HG02840 (cell line): ENCODE data around the gene PLCG2.

ENCODE experiments used
- ATAC-seq: cut with Tn5 transposase; IDR thresholded peaks from one replicate; pipeline ENCODE4 v1.9.1; 2021; ENCODE audit warnings: mild to moderate bottlenecking, moderate library complexity, moderate number of reproducible peaks; ENCODE audit not compliant: unreplicated experiment, low FRiP score

The PLCG2 gene

GRCh38 chr16:81902025-81902424 is 122.9 kb downstream of the PLCG2 start:
- ATAC-seq = no peak

GRCh38 chr16:81904320-81904719 is 125.2 kb downstream of the PLCG2 start:
- no peak for ATAC-seq

GRCh38 chr16:81905277-81905676 is 126.2 kb downstream of the PLCG2 start:
- no peak for ATAC-seq

- ATAC-seq = no peak
Measured at GRCh38 chr16:81907681-81908080, 128.6 kb downstream of the PLCG2 start.

GRCh38 chr16:81908466-81909262 is 129.6 kb downstream of the PLCG2 start:
- no peak for ATAC-seq

- no peak for ATAC-seq
Measured at GRCh38 chr16:81910366-81910885, 131.3 kb downstream of the PLCG2 start.

- no peak for ATAC-seq
Measured at GRCh38 chr16:81912395-81912794, 133.3 kb downstream of the PLCG2 start.

- no peak for ATAC-seq
Measured at GRCh38 chr16:81913222-81913621, 134.1 kb downstream of the PLCG2 start.

- no peak for ATAC-seq
Measured at GRCh38 chr16:81917375-81917774, 138.3 kb downstream of the PLCG2 start.

GRCh38 chr16:81918927-81919326 is 139.8 kb downstream of the PLCG2 start:
- no peak for ATAC-seq

- ATAC-seq = no peak
Measured at GRCh38 chr16:81920498-81920897, 141.4 kb downstream of the PLCG2 start.

GRCh38 chr16:81921085-81921814 is 142.2 kb downstream of the PLCG2 start:
- no peak for ATAC-seq

- no peak for ATAC-seq
Measured at GRCh38 chr16:81921843-81922584, 142.9 kb downstream of the PLCG2 start.

- no peak for ATAC-seq
Measured at GRCh38 chr16:81923296-81923695, 144.2 kb downstream of the PLCG2 start.

- ATAC-seq = no peak
Measured at GRCh38 chr16:81925016-81925415, 145.9 kb downstream of the PLCG2 start.

- ATAC-seq = no peak
Measured at GRCh38 chr16:81926036-81926435, 146.9 kb downstream of the PLCG2 start.

- ATAC-seq = no peak
Measured at GRCh38 chr16:81927561-81928185, 148.6 kb downstream of the PLCG2 start.

GRCh38 chr16:81928271-81928918 is 149.3 kb downstream of the PLCG2 start:
- no peak for ATAC-seq

- no peak for ATAC-seq
Measured at GRCh38 chr16:81928975-81929374, 149.9 kb downstream of the PLCG2 start.

GRCh38 chr16:81929841-81930240 is 150.8 kb downstream of the PLCG2 start:
- ATAC-seq = no peak
